Right lobe of liver (tissue), 4 donors: ENCODE results near the gene EML6.

Experiments used
- CTCF ChIP-seq, 4 donors: fragments of 200-600 bp in 3 of 4; fragments of 450-650 bp in 1 of 4; IDR thresholded peaks; one replicate each; pipeline versions ENCODE4 v1.5.1 to v1.8.0; 2016 to 2022; ENCODE audit warnings: antibody characterized with exemption in 4 of 4, mild to moderate bottlenecking in 2 of 4
- POLR2A ChIP-seq: fragments of 450-650 bp; IDR thresholded peaks from one replicate; pipeline ENCODE4 v1.6.1; 2017; ENCODE audit warnings: antibody characterized with exemption, mild to moderate bottlenecking
- donor health status: DM: no; HTN: no; CAD: no.
- donor health status: DM: no; HTN: no; CAD: no.
- donor health status: DM: no; HTN: yes; CAD: no.

- TF ChIP-seq CTCF (IDR thresholded peaks at IDR 0.05) (no peak), POLR2A (no peak)
Observed at GRCh38 chr2:54871457-54872107, 148.1 kb downstream of the EML6 start.
